Left lung (tissue), 10 donors: ENCODE measurements around the gene GHRL. TPM values are rescaled to one million over a fixed set of nuclear protein-coding genes. Genes with fewer than 3 reads are reported as not detected.

ENCODE experiments used
- ATAC-seq: fragments of 200-7000 bp; cut with Tn5 transposase; one replicate; pipeline ENCODE4 v1.9.1; 2020; ENCODE audit warnings: moderate library complexity
- DNase-seq, 4 donors: peaks; one replicate each; pipeline ENCODE4 v3.0.0-alpha.2; 2013 to 2020
- H3K27ac ChIP-seq, 2 donors: fragments of 200-600 bp; sonication (generic) in 1 of 2; one replicate each; pipeline versions ENCODE4 v1.5.0 to v1.8.0; 2020 to 2021
- H3K27me3 ChIP-seq, 2 donors: fragments of 200-600 bp; sonication (generic) in 1 of 2; one replicate each; pipeline versions ENCODE4 v1.5.0 to v1.8.0; 2020 to 2021
- H3K36me3 ChIP-seq, 2 donors: fragments of 200-600 bp; sonication (generic) in 1 of 2; one replicate each; pipeline versions ENCODE4 v1.5.0 to v1.8.0; 2020 to 2021
- H3K4me1 ChIP-seq, 2 donors: fragments of 200-600 bp; one replicate each; pipeline ENCODE4 v1.8.0; 2021
- H3K4me3 ChIP-seq, 2 donors: fragments of 200-600 bp; sonication (generic) in 1 of 2; one replicate each; pipeline versions ENCODE4 v1.5.0 to v1.8.0; 2020 to 2021; ENCODE audit warnings: mild to moderate bottlenecking in 1 of 2
- H3K9me3 ChIP-seq, 2 donors: fragments of 200-600 bp; sonication (generic) in 1 of 2; one replicate each; pipeline versions ENCODE4 v1.5.0 to v1.8.0; 2020 to 2021
- CTCF ChIP-seq, 2 donors: fragments of 200-600 bp; sonication (generic) in 1 of 2; IDR thresholded peaks; one replicate each; pipeline versions ENCODE4 v1.5.0 to v1.8.0; 2021; ENCODE audit warnings: antibody characterized with exemption in 2 of 2
- intact Hi-C, 2 donors: fragments of 100-400 bp; cut with DNase I; formaldehyde crosslinking; loops; one replicate each; pipeline versions ENCODE4 v1.11.2 to v1.14.2; 2022
- polyA plus RNA-seq, 6 donors: library from polyadenylated mRNA; unstranded; fragments of 120-200 nt; gene quantifications; one replicate each; pipeline ENCODE4 v1.2.1, GENCODE V29; 2013; ENCODE audit not compliant: insufficient read length in 6 of 6
- total RNA-seq, 2 donors: library from RNA; stranded (reverse); fragmentation: NEBNext Ultra II Directional; extraction: Animal tissue kit (Norgen Biotek cat#: 25700); gene quantifications; one replicate each; pipeline ENCODE4 v1.2.1, GENCODE V29; 2021
- donor health status: DM: no; HTN: yes; CAD: no.
- donor health status: DM: no; HTN: no; CAD: no.

Gene GHRL
- total and polyA plus RNA-seq, 8 donors = 0.17 to 195 (median 114) TPM

GRCh38 chr3:10310578-10310977, 17.8 kb upstream of the GHRL start:
- TF ChIP-seq CTCF (IDR thresholded peaks at IDR 0.05) = no peak
- intact Hi-C loops = no loop called here
- no peak overlapping the region for H3K4me3 ChIP-seq
- no peaks in the 10 kb centered on the region for H3K9me3 ChIP-seq
- no peaks in the 10 kb centered on the region for H3K27me3 ChIP-seq
- no peak for DNase-seq
- H3K36me3 ChIP-seq = peaks cover 7 to 99% of the 10 kb centered on the region in 2 donors
- no peak for ATAC-seq
- H3K4me1 ChIP-seq = peaks cover 0 to 10% of the 10 kb centered on the region in 2 donors
- H3K27ac ChIP-seq = peak overlapping the region in 1 of 2 donors; percentile 41

DNA sequence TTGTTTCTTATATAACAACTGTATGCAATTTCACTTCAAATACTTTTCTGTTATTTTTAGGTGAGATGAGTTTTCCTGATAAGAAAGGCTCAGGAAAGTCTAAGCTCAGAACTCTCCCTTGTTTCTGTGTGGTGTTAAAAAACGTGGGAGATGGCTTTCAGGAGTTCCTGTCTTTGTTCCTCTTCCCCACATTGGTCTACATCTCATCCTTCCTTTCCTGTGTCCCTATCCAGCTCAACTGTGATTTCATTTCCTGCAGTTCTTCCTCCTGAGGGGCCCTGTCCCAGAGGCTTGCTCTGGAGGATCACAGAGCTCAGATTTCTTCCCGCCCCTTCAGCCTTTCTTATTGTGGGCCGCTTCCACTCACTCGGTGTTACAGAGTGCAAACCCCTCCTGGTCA, 17.0 kb upstream of the GHRL start:
- peaks cover 0 to 10% of the 10 kb centered on the region in 2 donors for H3K4me1 ChIP-seq
- DNase-seq (no peak), ATAC-seq (no peak)
- intact Hi-C loops = no loop called here
- no peak overlapping the region for H3K4me3 ChIP-seq
- peak overlapping the region in 1 of 2 donors; percentile 41 for H3K27ac ChIP-seq
- H3K27me3 ChIP-seq = no peaks in the 10 kb centered on the region
- peaks cover under 1 to 99% of the 10 kb centered on the region in 2 donors for H3K36me3 ChIP-seq
- H3K9me3 ChIP-seq = no peaks in the 10 kb centered on the region
- no peak for TF ChIP-seq CTCF (IDR thresholded peaks at IDR 0.05)

DNA sequence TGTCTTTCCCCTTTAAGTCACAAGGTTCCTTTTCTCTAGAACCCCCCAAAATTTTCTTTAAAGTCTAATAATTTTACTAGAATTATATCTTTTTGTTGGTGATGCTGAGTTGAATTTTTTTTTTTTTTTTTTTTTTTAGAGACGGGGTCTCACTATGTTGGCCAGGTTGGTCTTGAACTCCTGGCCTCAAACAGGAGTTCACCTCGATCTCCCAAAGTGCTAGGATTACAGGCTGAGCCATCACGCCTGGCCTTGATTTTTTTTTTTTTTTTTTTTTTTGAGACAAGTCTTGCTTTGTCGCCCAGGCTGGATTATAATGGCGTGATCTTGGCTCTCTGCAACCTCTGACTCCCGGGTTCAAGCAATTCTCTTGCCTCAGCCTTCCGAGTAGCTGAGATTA, 15.9 kb upstream of the GHRL start:
- DNase-seq = no peak
- intact Hi-C loops = no loop called here
- no peak overlapping the region for H3K27ac ChIP-seq
- H3K36me3 ChIP-seq = peaks cover 0 to 99% of the 10 kb centered on the region in 2 donors
- peaks cover 0 to 10% of the 10 kb centered on the region in 2 donors for H3K4me1 ChIP-seq
- H3K27me3 ChIP-seq = no peaks in the 10 kb centered on the region
- H3K9me3 ChIP-seq = no peaks in the 10 kb centered on the region
- no peak overlapping the region for H3K4me3 ChIP-seq
- no peak for TF ChIP-seq CTCF (IDR thresholded peaks at IDR 0.05)
- no peak for ATAC-seq

GRCh38 chr3:10306156-10306555, 13.4 kb upstream of the GHRL start:
- H3K4me1 ChIP-seq = peaks cover 0 to 10% of the 10 kb centered on the region in 2 donors
- TF ChIP-seq CTCF (IDR thresholded peaks at IDR 0.05) = no peak
- no peaks in the 10 kb centered on the region for H3K27me3 ChIP-seq
- intact Hi-C loops = no loop called here
- peaks cover 3 to 99% of the 10 kb centered on the region in 2 donors for H3K36me3 ChIP-seq
- ATAC-seq (no peak), DNase-seq (no peak)
- H3K27ac ChIP-seq = no peak overlapping the region
- H3K9me3 ChIP-seq = no peaks in the 10 kb centered on the region
- no peak overlapping the region for H3K4me3 ChIP-seq

GRCh38 chr3:10305331-10305902, 12.7 kb upstream of the GHRL start:
- DNase-seq = no peak
- Histone ChIP-seq H3K36me3 (peaks cover 3 to 99% of the 10 kb centered on the region in 2 donors), H3K27ac (no peak overlapping the region), H3K4me3 (no peak overlapping the region), H3K4me1 (peaks cover 0 to 10% of the 10 kb centered on the region in 2 donors), H3K27me3 (no peaks in the 10 kb centered on the region), H3K9me3 (no peaks in the 10 kb centered on the region)
- intact Hi-C loops = no loop called here
- ATAC-seq = no peak
- TF ChIP-seq CTCF (IDR thresholded peaks at IDR 0.05) = no peak
